G401 (cell line): Measurements from ENCODE around the gene NEU1. TPM values are rescaled to one million over a fixed set of nuclear protein-coding genes. Genes with fewer than 3 reads are reported as not detected.

Source experiments
- DNase-seq: peaks from one replicate; pipeline ENCODE4 v3.0.0-alpha.2; 2015; ENCODE audit warnings: low spot score
- in situ Hi-C: cut with HindIII; loops from 2 replicates; pipeline ENCODE4 v1.10.0; 2016; ENCODE audit warnings: low sequenced_read_pairs, mixed read lengths
- total RNA-seq: library from RNA; depleted of rRNA; stranded (reverse); fragments of >200 nt; shearing (Covaris generic); gene quantifications from 2 replicates; pipeline ENCODE4 v1.2.3, GENCODE V29; 2014

NEU1 gene
- total RNA-seq, 1 experiment from 2014 or later = 212 TPM

DNA sequence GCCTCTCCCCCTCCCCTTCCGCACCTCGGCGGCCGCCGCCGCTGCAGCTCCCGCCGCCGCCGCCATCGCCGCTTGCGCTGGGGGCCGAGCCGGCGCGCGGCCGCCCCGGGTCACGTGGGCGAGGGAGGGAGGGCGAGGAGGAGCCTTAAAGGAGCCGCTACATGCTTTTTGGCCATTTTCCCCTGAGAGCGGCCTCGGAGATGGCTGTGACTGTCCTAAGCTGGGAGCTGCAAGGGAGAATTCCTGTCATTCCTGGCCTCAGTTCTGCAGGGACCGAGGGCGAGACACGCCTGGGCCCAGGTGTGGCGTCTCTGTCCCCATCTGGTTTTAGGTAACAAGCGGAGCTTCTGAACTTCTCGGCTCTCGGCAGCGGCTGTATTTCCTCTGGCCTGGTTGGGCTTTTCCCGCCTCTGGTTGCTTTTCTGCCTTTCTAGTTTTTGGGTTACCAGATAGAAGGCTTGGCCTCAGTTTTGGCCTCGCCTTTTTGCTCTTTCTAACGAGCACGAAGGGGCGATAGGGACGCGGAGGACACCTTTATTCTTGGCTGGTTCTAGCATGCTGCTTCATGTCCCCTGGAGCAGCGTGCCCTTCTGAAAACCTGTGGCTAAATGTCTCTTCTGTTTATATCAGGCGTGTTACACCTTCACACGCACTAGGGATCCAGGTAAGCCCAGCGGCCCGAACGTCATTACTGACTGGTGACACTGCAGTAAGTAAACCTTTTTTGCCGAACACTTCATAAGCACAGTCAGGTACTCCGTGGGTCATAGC is 35.2 kb upstream of the NEU1 start, which contains the start of gene EHMT2:
TSS of gene EHMT2 (minus strand) at position 87 of the 771 bp plus-strand sequence. CDS start at position 66, 21 bp downstream.
- DNase-seq = peak; percentile 91
- in situ Hi-C loops = no loop called here

DNA sequence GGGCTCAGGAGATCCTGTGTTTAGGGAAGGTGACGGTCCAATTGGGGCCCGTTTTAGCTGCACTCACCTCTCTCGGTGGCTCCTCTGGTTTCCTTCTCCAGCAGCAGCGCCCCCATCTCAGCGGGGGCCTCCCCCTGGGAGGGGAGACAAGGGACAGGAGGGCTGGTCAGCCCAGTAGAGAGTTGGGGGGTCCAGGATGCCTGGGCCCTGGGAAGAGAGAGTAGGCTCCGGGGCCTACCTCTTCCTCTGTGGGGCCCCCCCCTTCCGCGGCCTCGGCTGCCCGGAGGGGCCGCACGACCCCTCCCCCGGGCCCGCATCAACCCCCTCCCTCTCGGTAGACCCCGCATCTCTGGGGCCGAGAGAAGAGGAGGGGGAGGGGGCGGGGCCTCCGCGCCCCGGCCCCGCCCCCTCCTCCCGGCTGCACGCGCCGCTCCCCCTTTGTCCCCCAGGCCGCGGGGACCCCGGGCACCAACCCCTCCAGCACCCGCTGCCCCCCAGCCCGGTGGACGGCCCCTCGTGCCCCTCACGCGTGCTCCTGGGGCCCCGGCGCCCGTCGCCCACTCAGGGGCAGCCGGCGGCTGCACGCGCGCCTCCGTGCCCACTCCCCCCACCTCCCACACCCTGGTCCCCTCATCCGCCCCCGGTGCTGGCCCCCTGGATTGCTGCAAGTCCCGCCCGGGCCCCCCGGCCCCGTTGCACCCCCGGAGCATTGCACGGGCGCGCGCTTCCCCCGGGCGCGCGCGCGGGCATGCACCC is 34.4 kb upstream of the NEU1 start:
- in situ Hi-C loops = no loop called here
- DNase-seq = no peak

DNA sequence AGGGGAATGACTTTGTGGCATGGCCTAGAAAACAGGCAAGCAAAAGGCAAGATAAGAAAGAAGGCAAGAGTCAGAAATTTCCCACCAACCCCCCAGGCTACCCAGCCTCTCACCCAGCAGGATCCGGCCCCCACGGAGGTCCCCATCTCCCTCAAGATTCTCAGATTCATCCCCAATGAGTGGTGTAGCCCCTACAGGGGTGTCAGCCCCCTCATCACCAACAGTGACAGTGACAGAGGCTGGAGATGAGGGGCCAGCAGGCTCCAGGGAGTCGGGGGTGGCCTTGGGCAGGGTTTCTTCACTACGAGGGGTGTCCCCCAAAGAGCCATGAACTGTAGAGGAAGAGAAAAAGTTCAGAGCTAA is 33.9 kb upstream of the NEU1 start:
- no peak for DNase-seq
- in situ Hi-C loops = no loop called here

DNA sequence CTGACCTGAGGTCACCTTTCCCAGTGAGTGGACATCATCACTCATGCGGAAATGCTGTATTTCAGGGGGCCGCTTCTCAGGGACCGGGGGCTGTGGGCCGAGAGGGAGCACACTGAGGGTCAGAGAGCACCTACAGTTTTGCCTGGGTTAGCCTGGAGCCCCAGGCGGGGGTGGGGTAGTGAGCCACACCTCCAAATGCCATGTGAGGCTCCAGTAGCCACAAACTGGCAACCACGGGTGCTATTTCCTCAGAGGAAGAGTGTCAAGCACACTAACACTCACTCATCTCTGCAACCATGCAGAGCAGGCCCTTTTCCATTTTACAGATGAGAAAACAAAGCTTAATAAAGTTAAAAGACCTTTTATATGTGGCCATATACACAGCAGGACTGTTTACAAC is 30.2 kb upstream of the NEU1 start:
- in situ Hi-C loops = no loop called here
- no peak for DNase-seq

DNA sequence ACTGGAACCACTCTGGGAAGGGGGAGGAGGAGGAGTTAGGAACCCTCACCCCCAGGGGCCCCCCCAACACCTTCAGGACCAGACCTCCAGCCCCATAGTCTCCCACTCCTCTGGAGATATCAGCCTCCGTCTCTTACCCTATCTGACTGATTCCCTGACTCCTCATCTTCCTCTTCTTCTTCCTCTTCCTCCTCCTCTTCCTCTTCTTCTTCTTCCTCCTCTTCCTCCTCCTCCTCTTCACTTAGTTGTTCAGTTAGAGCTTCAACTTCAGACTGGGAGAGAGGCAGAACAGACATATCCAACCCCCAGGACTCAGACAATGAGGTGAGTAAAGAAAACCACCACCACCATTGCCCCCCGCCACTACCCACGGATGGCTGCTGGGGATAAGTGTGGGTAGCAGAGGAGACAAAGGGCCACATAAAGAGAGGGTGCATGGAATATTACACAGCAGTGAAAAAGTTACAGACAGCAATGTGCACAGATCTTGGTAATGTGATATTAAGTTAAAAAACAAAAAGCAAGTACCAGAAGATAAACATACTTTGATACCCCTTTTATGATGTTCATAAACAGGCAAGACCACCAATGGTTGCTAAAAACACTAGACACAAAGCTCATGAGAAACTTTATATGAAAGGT is 26.8 kb upstream of the NEU1 start:
- DNase-seq = no peak
- in situ Hi-C loops = no loop called here

DNA sequence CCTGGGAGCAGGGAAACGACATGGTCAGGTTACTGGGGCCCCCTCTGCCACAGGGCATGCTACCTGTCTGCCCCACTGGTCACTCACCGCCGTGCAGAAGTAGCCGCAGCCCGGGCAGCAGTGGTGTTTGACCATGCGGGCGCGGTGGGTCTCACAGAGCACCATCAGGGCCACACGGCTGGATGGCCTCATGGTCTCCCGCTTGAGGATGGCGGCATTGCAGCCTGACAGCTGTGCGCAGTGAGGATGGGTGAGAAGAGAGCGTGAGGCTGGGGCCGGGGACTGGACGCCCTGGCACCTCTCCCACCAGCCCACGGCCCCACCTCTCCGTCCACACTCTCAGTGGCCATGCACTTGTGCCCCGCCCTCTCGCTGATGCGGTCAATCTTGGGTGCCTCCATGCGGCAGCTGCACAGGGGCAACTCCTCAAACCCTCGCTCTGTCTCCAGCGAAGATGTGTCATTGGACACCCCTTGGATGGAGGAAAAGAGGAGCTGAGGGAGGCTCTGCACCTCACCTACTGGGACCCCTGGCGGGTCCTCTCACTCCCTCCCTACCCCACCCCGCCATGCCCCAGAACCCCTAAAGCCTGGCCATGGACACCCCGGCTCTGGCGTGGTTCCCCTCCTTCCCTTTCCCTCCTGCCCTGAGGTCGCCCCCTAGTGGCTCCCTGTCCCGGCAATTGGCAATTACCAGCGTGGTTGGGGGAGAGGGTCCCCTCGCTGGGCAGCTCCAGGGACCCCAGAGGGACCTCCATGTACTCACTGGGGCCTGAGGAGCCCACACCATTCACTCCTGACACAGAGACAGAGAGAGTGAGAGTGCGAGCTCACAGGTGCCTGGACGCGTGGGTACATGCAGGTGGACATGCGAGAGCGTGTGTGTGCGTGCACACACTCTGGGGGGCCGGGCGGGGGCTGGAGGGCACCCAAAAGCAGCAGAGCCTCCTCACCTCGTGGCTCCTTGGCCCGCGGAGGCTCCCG is 25.9 kb upstream of the NEU1 start:
- DNase-seq = no peak
- in situ Hi-C loops = no loop called here

DNA sequence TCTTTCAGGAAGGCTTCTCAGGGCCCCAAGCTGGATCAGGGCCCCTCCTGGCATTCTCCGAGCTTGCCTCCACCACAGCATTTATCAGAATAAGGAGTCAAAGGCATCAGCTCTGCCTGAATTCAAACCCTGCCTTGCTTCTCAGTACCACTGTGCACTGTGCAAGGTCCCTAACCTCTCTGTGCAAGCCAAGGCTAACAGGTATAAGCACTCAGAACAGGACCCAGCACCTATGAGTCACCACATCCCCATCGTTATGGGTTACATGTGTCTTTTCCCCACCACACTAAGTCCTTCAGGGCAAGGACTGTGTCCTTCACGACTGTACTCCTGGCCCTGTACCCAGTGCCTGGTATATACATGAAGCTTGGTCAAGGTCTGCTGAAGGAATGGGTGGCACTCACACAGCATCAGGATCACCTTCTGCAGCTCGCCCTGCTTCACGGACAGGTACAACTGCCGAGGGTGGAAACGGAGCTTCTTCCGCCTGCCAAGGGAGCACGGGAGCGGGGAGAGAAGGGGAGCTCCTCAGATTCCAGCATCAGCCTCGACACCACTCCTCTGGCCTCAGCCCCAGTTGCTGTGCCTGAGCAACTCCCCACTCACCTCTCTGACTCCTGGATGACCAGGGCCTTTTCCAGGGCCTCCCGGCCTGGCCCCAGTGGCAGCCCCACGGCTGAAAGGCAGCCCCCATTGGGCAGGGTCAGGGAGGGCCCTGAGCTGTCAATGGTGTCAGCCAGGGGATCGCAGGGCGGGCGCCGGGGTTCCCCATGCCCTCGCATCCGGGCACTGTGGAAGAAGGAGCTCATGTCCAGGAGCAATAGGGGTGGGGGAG is 24.8 kb upstream of the NEU1 start:
- in situ Hi-C loops = no loop called here
- no peak for DNase-seq

DNA sequence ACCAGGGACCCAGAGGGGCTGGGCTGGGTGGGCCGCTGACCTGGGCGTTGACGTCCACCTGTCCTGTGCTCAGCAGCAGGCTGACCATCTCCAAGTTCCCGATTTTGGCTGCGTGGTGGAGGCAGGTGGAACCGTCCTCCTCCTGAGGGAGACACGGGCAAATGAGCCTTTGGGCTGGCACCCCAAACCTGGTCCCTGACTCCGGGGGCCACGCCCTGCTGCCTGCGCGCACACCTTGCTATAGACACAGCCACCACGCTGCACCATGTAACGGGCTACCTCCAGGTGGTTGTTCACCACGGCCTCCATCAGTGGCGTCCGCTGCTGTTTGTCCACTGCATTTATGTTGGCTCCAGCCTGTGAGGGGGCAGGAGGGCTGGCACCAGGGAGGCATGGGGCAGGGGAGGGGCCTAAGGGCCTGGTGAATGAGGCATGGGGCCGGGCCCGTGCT is 23.9 kb upstream of the NEU1 start:
- no peak for DNase-seq
- in situ Hi-C loops = no loop called here

DNA sequence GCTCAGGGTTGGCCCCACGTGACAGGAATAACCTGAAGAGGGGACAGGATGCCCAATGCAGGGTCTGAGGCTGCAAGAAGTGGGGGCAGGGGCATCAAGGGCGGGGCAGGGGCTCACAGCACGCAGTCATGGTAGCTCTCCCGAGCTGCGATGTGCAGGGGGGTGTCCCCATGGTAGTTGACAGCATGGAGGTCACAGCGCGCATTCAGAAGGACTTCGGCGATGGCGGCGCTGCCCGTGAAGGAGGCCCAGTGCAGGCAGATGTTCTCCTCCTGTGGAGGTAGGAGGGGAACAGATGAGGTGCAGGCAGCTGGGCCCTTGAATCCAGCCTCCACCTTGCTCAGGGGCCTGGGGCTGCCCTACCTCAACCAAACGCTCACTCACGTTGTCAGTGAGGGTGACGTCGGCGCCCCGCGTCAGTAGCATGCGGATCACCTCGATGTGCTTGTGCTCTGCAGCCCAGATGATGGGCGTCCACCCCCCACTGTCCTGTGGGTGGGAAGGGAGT is 22.0 kb upstream of the NEU1 start:
- DNase-seq = no peak
- in situ Hi-C loops = no loop called here

DNA sequence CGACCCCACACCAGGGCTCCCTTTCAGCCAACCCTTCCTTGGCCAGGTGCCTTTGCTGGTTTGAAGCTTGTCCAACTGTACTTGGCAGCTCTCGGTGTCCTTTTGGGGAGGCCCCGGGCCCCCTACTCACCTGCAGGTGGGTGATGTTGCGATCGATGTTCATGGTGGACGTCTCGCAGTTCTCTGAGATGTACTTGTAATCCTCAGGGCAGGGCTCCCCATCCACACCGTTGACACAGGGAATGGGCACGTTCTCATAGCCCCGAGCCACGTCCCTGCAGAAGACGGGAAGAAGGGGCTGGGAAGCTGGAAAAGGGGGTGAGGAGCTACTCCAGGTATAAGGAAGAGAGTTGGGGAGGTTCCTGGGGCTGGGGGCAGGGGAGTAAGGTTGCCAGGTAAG is 21.1 kb upstream of the NEU1 start:
- in situ Hi-C loops = no loop called here
- DNase-seq = no peak

DNA sequence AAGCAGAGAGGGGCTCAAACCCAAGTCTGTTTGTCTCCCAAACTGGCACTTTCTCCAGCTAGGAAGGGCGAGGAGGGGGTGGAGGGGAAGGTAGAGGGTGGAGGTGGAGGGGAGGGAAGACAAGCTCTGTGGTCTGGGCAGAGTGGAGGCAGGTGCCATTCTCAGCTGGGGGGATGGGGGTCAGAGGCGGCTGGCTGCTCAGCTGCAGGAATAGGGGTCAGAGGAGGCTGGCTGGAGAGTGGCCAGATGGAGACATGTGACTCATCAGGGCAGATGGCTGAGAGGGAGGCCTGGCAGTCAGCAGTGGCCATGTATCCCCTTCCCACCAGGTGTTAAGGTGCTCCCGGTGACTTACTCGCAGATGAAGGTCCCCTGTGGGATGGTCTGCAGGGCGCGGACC is 19.7 kb upstream of the NEU1 start:
- in situ Hi-C loops = no loop called here
- peak; percentile 37 for DNase-seq

DNA sequence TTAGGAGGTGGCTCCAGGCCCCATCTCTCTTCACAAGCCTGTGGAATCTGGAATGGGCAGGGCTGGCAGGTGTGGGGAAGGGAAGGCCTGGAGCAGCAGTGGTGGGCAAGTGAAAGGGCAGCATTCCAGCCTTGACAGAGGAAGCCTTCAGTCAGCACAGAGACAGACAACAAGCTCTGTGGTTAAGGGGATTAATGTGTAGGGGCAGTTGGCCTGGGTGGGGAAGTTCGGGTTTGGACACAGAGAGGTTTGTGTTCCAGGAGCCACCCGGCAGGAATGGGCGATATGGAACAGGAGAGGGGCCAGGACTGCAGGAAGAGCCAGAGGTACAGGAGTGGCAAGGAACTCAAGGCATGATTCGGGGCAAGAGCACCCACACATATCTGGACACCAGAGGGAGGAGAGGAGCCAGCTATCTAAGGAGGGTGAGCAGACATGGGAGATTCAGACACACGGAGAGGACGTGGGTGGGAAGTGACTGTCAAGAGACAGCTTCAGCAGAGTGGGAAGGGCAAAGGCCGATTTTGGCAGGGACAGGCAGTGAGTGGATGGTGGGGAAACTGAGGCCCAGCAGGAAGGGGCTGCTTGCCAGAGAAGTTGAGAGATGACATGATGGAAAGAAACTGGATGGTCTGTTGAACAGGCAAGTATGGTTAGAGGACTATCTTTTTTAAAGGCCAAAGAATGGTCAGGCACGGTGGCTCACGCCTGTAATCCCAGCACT is 18.7 kb upstream of the NEU1 start:
- DNase-seq = no peak
- in situ Hi-C loops = no loop called here

DNA sequence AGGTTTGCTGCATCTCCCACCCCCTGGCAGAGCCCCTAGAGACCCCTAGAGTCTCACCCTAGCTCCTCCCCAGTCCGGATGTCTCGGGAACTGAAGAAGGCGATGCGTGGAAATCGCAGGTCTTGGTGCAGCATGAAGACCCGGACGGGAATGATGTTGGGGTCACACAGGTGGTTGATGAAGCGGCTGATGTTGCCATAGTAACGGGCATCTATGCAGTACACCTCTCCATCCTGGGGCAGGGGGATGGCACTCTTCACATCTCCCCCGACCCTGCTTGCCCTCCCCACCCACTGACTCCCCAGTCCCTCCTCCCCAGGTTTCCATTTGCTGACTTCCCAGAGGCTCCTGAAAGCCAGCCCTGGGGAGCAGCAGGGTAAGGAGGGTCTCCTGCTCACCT is 18.0 kb upstream of the NEU1 start:
- in situ Hi-C loops = no loop called here

DNA sequence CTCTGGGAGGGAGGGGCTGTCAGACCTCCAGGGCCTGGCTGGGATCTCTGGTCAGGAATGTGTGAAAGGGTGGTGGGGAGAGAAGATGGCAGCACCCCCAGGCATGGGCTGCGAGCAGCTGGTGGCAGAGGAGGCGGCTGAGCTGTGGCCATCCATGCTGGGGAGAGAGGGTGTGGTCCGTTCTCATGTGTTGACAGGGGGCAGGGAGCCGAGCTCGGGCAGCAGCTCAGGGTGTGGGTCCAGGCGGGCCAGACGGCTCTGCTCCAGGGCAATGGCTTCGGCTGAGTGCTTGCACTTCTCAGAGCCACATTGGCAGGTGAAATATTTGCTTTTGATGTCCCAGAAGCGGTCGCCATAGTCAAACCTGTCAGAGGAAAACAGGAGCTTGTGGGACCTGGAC is 17.3 kb upstream of the NEU1 start:
- in situ Hi-C loops = no loop called here
- no peak for DNase-seq

More for the DNA sequence above, 18.0 kb upstream of the NEU1 start:
- no peak for DNase-seq

DNA sequence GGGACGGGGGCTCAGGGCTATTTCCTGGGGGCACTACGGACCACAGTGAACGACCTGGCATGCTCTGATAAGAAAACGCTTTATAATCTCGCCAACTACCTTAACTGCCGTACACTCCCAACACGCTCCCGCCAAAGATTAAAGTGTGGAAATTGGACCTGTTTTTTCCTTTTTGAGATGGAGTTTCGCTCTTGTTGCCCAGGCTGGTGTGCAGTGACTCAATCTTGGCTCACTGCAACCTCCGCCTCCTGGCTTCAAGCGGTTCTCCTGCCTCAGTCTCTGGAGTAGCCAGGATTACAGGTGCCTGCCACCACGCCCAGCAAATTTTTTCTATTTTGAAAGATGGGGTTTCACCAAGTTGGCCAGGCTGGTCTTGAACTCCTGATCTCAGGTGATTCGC is 16.5 kb upstream of the NEU1 start:
- DNase-seq = no peak
- in situ Hi-C loops = no loop called here

DNA sequence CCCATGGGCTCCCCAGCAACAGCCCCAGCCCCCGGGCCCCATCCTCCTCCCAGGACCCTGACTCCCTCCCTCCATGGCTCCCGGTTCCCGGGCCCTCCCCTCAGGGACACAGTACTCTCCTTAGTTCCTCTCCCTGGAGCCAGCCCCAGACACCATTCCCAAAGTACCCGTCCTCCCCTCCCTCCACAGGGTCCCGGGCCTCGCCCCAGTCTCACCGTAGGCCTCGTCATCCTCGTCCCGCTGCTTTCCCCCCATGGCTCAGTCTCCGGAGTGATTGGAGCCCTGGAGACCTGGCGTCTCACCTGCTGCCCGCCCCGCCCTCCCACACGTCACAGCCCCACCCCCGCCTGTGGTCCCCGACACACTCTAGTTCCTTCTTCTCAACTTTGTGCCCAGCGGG is 16.1 kb upstream of the NEU1 start, which contains the start of gene SLC44A4:
TSS of gene SLC44A4 (minus strand) at position 272 of the 400 bp plus-strand sequence. CDS start at position 255, 17 bp downstream.
- DNase-seq = no peak
- in situ Hi-C loops = no loop called here

DNA sequence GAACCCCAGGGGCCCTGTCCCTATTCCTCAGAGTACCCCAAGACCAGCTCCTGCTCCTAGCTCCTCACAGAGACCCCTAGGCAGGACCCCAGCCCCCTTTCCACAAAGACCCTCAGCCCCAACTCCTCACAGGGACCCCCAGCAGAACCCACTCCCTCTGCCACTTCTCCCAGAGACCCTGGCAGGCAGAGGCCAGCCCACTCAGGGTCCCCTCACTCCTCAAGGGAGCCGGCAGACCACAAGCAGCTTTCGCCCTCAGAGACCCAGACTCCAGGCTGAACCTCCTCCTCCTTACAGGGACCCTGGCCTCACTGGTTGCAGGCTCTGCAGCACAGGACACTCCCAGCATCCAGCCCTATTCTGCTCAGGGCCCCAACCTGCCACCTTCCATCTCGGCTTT is 15.6 kb upstream of the NEU1 start:
- in situ Hi-C loops = no loop called here
- no peak for DNase-seq
